ENCODE results near the gene ANOS1. TPM values are rescaled to one million over a fixed set of nuclear protein-coding genes. Genes with fewer than 3 reads are reported as not detected.

The ANOS1 gene
- total RNA-seq, 2 experiments from 2014 or later, result not detected

- Histone ChIP-seq H3K27ac (ENCODE audit: low read depth in 1 of 2, low read length in 2 of 2) (no peak overlapping the region), H3K4me1 (ENCODE audit: insufficient read depth, low read length) (no peaks in the 10 kb centered on the region), H3K4me3 (ENCODE audit: low read length) (no peak overlapping the region), H3K27me3 (ENCODE audit: control insufficient read depth in 1 of 2, insufficient read depth in 2 of 2, low read length in 2 of 2) (no peaks in the 10 kb centered on the region), H3K9me3 (ENCODE audit: control insufficient read depth in 1 of 2, insufficient read depth in 1 of 2, low read length in 2 of 2) (no peaks in the 10 kb centered on the region), H3K36me3 (ENCODE audit: insufficient read depth, low read length) (no peaks in the 10 kb centered on the region)
- Mint-ChIP-seq H3K4me1 (ENCODE audit: low read depth) (no peaks in the 10 kb centered on the region), H3K27ac (no peak overlapping the region), H3K27me3 (peaks cover 6% of the 10 kb centered on the region), H3K36me3 (ENCODE audit: low read depth) (no peaks in the 10 kb centered on the region), H3K4me3 (no peak overlapping the region), H3K9me3 (no peaks in the 10 kb centered on the region)
- no peak for TF ChIP-seq CTCF (IDR thresholded peaks at IDR 0.05)
- ATAC-seq (ENCODE audit: poor library complexity), result no peak
- CTCF ChIA-PET, result interaction anchor here (0.5 kb wide), 1 partner anchor 179 kb away, joined by 3 read pairs; no protein-coding TSS in a partner anchor
- DNase-seq, result no peak
- intact Hi-C loops (cut with DNase I, micrococcal nuclease), result no loop called here
- POLR2A ChIA-PET, result no interaction called here
Measured at GRCh38 chrX:8717354-8717753, 14.6 kb downstream of the ANOS1 start.

- TF ChIP-seq CTCF (IDR thresholded peaks at IDR 0.05), result no peak
- ChIA-PET POLR2A (no interaction called here), CTCF (no interaction called here)
- ATAC-seq (ENCODE audit: poor library complexity), result no peak
- intact Hi-C loops (cut with DNase I, micrococcal nuclease), result no loop called here
- no peak for DNase-seq
- H3K4me1 Mint-ChIP-seq (ENCODE audit: low read depth), result no peaks in the 10 kb centered on the region
- no peaks in the 10 kb centered on the region for H3K27me3 Mint-ChIP-seq
- no peaks in the 10 kb centered on the region for H3K9me3 ChIP-seq (ENCODE audit: control insufficient read depth in 1 of 2, insufficient read depth in 1 of 2, low read length in 2 of 2)
- H3K36me3 ChIP-seq (ENCODE audit: insufficient read depth, low read length), result no peaks in the 10 kb centered on the region
- H3K4me3 Mint-ChIP-seq, result no peak overlapping the region
- no peak overlapping the region for H3K27ac ChIP-seq (ENCODE audit: low read depth in 1 of 2, low read length in 2 of 2)
- H3K4me3 ChIP-seq (ENCODE audit: low read length), result no peak overlapping the region
- no peaks in the 10 kb centered on the region for H3K27me3 ChIP-seq (ENCODE audit: control insufficient read depth in 1 of 2, insufficient read depth in 2 of 2, low read length in 2 of 2)
- no peaks in the 10 kb centered on the region for H3K9me3 Mint-ChIP-seq
- H3K27ac Mint-ChIP-seq, result no peak overlapping the region
- H3K4me1 ChIP-seq (ENCODE audit: insufficient read depth, low read length), result no peaks in the 10 kb centered on the region
- no peaks in the 10 kb centered on the region for H3K36me3 Mint-ChIP-seq (ENCODE audit: low read depth)
Measured at GRCh38 chrX:8714164-8714563, 17.8 kb downstream of the ANOS1 start.

- no peak overlapping the region for H3K27ac Mint-ChIP-seq
- ChIA-PET CTCF (no interaction called here), POLR2A (no interaction called here)
- ATAC-seq (ENCODE audit: poor library complexity) (no peak), DNase-seq (no peak)
- H3K4me1 Mint-ChIP-seq (ENCODE audit: low read depth), result no peaks in the 10 kb centered on the region
- H3K9me3 Mint-ChIP-seq, result no peaks in the 10 kb centered on the region
- no peaks in the 10 kb centered on the region for H3K27me3 Mint-ChIP-seq
- Histone ChIP-seq H3K4me1 (ENCODE audit: insufficient read depth, low read length) (no peaks in the 10 kb centered on the region), H3K27me3 (ENCODE audit: control insufficient read depth in 1 of 2, insufficient read depth in 2 of 2, low read length in 2 of 2) (no peaks in the 10 kb centered on the region), H3K36me3 (ENCODE audit: insufficient read depth, low read length) (no peaks in the 10 kb centered on the region), H3K4me3 (ENCODE audit: low read length) (no peak overlapping the region), H3K9me3 (ENCODE audit: control insufficient read depth in 1 of 2, insufficient read depth in 1 of 2, low read length in 2 of 2) (no peaks in the 10 kb centered on the region), H3K27ac (ENCODE audit: low read depth in 1 of 2, low read length in 2 of 2) (no peak overlapping the region)
- no peak overlapping the region for H3K4me3 Mint-ChIP-seq
- H3K36me3 Mint-ChIP-seq (ENCODE audit: low read depth), result no peaks in the 10 kb centered on the region
- TF ChIP-seq CTCF (IDR thresholded peaks at IDR 0.05), result no peak
- intact Hi-C loops (cut with DNase I, micrococcal nuclease), result no loop called here
Measured at GRCh38 chrX:8711401-8711800, 20.5 kb downstream of the ANOS1 start.

Data from CD4-positive, alpha-beta T cell (primary cell).